GM19240 (cell line): ENCODE results near the gene HIGD2A.
"Not testable (repeated sequence)": the region's sequence is repeated elsewhere in the genome, so short reads cannot be mapped to it uniquely, and the experiment has no call there.

Source experiments
- DNase-seq: peaks from one replicate; pipeline ENCODE4 v3.0.0; 2011; ENCODE audit warnings: low spot score; ENCODE audit not compliant: insufficient read length

HIGD2A gene

DNA sequence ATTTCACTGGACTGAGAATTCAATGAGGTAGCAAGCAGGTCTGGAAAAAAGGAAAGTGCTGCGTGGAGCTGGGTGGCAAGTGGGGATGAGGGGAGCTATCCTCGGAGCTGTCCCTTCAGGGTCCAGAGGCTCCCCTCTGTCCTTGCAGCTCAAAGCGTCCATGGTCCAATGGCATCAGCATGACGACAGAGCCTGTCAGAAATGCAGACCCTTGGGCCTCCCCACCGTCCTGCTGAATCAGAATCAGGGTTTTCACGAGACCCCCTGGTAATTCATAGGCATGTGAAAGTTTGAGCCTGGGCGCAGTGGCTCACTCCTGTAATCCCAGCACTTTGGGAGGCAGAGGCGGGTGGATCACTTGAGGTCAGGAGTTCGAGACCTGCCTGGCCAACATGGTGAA, 5.5 kb downstream of the HIGD2A start:
- DNase-seq: no peak

DNA sequence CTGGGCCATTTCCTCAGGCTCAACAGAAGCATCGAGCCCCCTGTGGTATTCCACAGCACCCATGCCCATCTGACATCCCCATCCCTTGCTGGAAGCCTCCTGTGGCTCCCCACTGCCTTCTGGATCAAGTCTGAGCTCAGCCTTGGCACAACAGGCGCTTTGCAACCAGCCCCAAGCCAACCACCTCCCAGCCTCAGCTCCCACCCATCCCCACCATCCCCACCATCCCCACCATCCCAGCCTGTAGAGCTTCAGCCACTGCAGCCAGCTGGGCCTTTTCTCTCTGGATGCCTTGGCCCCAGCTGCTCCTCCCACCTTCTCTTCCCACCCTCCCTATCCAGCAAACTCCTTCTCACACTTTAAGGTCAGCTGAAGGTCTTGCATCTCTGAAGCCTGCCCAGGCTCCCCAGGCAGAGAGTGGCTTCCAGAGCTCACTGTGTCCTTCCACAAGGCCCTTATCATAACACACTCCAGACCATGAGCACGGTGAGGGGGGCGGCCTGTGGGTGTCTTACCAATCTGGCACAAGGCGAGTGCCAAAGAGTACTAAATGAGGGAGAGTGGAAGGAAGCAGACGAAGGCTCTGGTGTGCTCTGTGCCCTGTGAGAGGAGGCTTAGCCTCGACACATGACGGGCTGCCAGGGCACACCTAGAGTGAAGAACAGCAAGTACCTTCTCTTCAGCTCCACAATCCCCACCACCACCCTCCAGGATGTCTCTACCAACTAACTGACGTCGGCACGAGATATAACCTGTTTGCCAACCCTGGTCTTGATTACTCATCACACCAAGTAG, 6.5 kb downstream of the HIGD2A start:
- no peak for DNase-seq

DNA sequence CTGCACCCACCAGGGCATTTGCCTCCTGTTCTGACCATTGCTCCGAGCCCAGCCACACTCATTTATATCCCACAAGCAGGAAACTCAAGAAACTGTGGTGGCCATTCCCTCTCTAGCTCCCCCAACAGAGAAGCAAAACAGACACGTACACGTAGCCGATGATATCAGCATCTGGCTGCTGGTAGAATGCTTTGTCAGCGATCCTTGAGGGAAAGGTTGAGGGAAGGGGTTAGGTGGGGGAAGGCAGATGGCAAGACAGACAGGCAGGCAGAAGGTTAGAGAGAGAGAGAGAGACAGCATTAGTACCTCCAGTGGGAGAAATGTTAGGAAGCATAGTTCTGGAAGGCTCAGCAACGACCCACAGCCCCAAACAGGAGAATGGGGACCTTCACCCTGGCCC, 7.8 kb downstream of the HIGD2A start:
- no peak for DNase-seq

DNA sequence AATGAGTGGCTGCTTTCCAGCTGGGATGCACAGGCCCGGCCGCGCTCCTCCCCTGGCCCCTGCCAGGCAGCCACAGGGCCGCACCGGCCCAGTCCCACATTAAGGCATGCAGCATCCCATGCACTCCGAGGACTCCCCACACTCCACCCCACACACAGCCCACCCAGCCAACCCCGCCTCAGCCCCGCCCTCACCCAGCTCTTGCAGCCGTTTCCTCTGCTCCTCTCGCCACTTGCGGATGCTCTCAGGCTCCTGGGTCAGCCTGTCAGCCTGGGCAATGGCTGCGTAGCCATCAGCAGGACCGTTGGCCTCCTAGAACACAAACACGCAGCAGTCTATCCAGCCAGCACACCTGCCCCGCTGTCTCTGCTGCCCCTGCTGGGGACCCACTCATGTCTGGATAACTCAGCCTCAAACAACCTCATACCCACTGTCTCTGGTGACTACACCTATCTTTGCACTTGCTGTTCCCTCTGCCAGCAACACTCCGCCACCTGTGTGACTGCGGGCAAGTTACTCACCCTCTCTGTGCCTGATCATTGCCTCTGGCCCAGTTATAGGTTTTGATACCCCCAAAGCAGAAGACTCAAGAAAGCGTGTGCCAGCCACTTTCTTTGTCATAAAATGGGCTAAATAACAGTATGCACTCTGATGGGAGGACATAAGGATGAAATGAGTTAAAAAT, 9.3 kb downstream of the HIGD2A start:
- DNase-seq: no peak

DNA sequence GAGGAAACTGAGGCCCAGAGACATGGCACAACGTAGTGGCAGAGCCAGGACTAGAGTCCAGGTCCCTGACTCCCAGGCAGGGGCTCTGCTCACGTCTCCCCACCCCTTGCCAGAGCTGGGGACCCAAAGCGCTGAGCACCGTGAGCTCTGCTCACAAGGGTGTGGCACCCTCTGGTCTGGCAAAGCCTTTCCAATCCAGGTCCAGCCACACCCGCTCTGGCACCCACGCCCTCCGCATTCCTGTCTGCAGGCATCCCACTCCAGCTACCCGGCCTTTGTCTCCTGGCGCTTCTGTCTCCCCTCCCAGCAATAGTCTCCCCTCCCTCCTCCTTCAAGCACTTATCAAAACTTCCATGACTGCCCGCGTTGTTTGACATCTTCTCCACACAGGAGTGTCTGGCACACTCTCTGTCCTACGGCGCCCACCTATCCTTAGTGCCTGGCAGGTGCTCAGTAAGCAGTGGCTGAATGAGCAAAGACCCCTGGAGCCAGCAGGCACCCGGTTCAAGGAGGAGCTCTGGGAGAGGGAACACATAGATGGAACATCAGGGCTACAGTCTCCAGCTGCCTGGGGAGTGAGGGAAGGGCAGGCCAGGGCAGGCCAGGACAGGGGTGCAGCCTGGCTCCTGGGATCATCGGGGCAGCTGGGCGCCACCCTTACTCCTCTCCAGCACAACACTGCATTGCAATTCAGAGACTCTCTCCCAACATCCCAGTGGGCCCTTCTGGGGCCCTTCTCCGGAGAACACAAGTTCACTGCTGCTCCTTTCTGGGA, 12.0 kb downstream of the HIGD2A start:
- no peak for DNase-seq

DNA sequence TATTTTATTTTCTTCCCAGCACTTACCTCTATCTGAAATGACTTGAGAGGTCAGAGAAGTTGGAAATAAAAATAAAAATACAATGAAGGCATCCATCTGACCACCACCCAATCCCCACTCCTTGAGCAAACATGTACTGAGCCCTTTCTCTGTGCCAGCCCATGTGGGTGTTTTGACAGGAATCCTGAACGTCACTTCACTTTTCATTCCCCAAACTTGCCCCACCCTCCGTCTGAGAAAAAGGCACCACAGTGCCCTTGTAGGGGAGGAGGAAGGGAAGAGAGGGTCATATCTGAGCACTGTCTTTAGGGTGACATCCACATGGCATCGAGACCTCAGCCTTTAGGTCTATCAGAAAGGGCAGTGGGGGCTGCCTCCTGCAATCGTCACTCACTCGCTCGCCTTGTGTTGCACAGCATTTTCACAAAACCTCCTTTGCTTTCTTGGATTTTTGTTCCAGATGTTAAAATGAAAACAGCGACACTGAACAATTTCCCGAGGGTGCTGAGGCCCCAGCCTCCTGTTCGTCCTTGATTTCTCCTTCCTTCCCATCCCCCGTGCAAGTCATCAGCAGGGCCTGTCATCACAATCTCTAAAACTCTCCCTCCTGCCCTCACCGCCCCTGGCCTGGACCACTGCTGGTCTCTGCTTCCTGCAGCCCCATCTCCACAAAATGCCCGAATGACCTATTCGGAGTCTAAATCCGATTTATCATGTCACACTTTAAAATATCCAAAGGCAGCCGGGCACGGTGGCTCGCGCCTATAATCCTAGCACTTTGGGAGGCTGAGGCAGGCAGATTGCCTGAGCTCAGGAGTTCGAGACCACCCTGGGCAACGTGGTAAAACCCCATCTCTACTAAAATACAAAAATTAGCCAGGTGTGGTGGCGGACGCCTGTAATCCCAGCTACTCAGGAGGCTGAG, 13.0 kb downstream of the HIGD2A start:
- DNase-seq: no peak

DNA sequence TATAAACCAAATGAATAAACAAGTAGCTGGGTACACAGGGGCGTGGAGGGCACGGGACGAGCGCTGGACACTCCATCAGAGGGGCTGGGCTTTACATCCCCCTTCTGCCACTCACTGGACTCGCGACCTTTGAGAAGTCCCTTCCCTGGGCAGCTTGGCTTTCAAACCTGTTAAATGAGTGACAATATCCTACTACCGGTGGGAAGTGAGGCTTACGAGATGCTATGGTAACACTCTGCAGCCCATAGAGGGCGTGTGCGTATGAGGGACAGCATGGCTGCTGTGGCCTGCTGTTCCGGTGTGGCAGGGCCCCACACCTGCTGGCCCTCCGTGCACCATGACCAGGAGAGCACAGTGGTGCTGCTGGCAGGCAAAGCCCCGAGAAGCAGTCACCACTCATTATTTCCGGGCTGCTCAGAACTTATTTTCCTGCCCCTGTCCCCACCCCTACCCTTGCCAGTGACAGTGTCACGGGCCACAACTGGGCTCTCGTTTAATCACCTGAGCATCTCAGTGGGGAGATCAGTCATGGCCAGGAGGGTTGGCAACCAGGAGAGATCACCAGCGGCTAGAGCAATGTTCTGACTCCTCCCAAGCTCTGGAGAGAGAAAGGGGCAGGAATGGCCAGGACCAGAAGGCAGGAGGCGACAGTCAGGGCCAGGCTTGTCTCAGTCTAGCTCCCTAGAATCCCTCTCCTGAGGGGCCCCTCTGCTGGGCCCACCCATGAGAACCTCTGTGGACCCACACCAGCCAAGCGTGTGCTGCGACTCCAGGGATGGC, 17.3 kb downstream of the HIGD2A start:
- DNase-seq: no peak

DNA sequence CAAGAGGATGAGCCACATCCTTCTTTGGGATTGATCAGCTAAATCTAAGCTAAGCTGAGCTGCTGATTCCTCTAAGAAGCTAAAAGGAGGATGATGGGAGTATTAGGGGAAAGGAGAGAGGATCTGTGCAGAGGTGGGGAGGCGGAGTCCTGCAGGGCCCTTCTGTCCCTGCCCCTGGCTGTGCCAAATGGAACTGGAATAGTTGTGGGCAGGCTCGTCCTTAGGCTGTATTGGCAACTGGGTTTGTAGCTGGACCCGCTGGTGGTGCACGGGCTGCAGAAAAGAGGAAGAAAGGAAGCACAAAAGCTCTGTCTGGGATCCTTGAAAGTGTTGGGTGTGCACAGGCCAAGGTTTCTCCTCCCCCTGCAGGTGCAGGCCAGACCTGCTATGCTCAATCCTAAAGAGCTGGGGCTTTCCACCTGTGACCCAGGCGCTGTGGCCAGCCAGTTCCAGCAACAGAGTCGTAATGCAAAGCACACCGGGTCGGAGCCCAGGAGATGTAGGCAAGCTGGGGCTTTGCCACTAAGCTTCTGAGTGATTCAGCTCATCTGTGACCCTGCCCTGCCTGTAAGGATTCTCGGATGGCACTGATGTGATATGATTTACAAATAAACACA, 18.0 kb downstream of the HIGD2A start:
- no peak for DNase-seq

DNA sequence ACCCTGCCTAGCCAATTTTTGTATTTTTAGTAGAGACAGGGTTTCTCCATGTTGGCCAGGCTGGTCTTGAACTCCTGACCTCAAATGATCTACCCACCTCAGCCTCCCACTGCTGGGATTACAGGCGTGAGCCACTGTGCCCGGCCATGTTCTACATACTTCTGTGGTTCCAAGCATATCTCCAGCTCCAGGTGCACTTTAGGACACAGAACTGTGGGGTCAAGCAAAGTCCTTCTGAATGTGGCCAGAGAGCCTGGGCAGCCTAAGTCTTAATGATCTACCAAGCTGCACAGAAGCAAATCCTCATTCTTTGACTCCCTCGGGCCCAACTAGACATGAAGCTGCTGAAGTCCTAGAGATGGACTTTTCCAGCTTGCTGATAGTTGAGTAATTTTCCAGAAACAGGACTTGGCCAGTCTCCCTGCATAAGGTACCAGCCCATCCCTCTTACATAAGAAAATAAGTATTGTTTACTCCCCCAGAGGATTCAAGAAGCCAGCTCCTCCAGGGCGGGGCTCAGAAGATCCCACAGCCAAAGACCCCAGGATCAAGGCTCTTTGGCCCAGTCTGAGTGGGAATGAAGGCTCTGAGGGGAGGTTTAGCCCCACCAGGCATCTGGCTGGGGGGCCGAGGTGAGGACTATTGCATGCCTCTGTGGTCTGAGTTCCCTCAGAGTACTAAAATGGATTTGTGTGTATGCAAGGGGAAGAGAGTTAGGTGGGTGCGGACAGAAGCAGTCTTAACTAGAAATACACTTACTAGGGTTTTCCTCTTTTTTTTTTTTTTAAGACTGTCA, 19.1 kb downstream of the HIGD2A start:
- DNase-seq: no peak

DNA sequence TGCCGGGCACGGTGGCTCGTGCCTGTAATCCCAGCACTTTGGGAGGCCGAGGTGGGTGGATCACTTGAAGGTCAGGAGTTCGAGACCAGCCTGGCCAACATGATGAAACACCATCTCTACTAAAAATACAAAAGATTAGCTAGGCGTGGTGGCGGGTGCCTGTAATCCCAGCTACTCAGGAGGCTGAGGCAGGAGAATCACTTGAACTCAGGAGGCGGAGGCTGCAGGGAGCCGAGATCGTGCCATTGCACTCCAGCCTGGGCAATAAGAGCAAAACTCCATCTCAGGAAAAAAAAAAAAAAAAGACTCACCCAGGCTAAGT, 19.7 kb downstream of the HIGD2A start:
- DNase-seq: not testable (repeated sequence)

DNA sequence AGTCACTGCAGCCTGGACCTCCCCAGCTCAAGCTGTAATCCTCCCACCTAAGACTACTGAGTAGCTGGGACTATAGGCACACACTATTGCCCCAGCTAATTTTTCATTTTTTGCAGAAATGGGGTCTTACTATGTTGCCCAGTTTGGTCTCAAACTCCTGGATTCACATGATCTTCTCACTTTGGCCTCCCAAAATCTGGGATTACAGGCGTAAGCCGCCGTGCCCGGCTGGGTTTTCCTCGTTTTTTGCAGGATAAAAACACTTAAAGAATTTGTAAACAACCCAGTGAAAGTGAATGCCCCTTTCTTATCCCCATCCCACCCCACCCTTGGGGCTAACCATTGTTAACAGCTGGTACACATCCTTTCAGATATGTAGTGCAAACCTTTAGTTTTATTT, 20.0 kb downstream of the HIGD2A start:
- no peak for DNase-seq

DNA sequence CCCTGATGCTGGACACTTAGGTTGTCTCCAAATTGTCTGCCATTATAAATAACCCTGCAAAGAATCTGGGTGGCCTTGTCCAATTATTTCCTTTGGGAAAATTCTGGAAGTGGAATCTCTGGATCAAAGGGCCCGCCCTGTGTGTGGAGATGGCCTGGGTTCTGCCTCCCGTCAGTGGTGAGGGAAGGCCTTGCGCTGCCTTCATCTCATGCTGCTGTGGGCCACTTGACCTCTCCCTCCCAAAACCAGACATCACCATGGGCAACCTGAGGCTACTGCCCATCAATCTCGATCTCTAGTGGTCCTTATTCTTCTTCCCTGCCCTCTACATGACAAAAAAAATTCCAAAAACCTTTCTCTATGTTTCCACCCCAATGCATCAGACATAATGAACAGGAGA, 21.2 kb downstream of the HIGD2A start:
- DNase-seq: no peak

DNA sequence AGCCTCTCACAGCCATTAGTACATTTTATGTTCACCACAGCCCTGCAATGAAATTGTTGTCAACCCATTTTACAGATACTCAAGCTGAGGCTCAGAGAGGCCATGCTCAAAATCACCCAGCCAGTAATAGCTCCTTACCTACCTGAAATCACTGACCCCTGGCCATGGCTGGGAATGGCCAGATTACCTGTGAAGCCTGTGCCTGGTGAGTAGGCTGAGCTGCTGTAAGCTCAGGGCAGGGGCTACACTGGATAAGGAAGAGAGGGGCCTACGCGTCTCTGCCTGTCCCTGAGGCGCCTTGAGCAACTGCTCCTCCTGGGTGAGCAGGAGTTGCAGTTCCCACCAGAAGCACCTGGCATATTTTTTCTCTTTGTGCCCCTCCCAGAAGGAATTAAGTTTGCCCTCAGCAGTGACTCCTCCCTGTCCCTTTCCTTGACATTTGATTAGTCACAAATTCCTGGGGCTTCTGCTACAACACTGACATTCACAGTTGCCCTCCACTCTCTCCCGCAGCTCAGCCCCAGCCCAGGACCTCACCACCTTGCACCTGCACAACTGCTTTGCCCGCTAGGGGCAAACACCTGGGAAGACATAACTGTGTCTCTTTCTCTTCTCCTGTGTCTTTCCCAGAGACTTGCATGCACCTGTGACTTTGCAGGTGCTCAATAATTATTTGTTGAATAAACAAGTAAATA, 22.1 kb downstream of the HIGD2A start:
- DNase-seq: no peak

DNA sequence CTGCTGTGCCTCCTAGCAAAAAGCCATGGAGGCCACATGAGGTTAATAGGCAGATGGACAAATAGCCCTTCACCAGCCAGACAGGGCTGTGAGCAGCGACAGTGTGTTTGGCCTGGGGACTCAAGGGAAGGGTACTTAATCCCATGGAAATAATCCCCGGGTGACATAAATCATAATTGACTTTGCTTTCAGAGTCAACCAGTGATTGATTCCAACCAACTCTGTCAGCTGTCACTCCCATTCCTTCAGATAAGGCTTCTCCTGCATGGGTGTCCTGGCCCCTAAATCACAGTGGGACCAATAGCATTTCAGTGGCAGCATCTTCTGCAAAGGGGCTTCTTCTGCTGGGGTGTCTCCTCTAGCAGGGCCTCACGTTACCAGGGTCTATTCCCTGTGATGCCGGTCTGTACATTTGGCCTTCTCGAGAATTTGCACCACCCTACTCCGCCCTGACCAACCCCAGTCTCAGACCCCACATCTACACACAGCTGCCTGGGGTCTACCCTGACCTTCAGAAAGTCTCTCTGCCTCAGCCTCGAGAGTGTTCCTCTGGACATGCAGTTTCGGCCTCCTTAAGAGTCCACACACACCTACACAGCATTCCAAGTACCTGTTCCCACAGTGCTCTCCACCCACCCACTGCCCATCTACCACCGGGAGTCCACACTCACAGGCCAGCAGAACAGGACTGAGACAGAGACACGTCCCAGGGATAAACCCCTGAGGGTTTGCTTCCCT, 24.1 kb downstream of the HIGD2A start:
- DNase-seq: no peak

DNA sequence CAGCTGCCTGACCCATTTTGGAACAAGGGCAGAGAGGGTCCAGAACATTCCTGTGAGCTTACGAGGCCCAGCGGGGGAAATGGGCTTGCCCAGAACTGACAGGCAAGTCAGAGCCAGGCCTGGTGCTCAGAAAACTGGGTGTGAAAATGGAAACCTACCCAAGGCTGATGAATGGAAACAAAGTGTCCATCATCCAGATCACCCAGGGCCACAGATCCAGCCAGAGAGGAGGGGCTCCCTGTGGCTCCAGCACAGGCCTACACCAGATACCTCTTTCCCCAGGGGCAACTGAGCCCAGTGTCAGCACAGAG, 24.7 kb downstream of the HIGD2A start:
- no peak for DNase-seq

DNA sequence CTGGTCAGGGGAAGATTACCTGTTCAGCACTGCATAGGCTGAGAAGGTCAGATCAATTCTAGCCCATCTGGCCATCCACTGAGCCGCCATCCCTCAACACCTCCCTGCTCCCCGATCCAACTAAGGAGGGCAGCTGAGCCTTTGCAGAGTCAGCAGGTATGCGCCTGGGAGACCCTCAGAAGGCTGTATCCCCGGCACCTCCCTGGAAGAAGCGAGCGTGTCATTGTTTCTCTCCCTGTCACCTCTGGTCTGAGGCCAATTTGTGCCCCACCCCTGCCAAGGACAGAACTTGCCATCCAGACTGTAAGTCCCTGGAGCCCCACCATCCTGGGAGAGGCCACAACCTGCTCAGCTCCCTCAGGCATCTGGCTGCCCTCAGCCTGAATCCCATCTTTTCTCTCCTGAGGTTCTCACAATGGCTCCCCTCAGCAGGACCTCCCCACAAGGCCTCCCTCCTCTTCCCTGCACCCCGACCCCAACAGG, 25.2 kb downstream of the HIGD2A start:
- no peak for DNase-seq

DNA sequence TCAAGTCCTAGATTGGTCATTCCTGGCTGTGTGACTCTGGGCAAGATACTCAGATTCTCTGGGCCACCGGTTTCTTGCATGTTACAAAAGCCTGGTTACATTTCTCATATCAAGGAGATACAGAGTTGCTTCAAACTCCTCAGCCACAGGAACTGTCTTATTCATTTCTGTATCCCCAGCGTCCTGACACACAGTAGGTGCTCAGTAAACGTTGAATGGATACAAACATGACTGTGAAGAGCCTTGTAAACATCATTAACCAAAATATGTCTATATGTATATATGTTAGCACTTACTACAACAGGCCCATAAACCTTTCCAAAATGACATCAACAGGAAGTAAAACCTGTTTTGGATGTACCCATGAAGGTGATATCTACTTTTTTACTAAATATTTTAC, 26.2 kb downstream of the HIGD2A start:
- DNase-seq: no peak
